HTERT RPE-1 (cell line): Measurements from ENCODE around the gene SIM1.

Experiments used
- in situ Hi-C: fragments of 300-500 bp; cut with MboI; formaldehyde crosslinking; loops from 4 replicates; pipeline ENCODE4 v1.14.3; 2020; ENCODE audit warnings: low sequenced_read_pairs

SIM1 gene

DNA sequence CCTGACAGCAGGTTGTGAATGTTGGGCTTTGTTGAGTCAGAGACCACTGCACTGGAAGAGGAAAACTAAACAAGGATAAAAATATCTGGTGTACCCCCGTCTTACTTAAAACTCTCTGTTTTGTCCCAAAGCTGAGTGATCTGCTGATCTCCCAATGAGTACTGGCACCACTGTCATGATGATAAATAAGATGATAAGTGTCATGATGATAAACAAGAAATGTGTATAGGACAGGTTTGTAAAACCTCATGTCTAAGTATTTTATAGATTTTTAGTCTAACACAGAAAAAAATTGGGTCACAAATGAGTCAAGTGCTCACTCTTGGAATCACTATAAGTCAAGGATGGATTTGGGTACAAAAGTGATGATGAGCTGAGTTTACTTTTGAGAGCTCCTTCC lies 8.5 kb upstream of the SIM1 start:
- in situ Hi-C loops: no loop called here

DNA sequence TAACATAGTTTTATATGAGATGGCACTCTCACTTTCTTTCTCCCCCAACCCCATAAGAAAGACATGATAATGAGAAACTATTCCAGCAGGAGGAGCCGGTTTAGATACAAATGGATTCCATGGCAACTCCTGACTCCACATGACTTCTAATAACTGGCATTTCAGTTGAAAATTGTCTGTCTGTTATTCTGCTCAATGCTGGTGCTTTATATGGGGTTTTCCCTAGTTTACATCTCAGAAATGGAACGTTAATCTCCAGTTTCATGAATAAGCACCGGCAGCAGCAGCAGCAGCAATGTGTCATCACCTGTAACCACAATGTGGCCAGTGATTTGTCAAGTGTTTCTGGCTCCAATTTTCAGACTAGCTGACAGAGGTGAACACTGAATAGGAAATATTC lies 8.0 kb upstream of the SIM1 start:
- in situ Hi-C loops: no loop called here

- in situ Hi-C loops: no loop called here
These were observed 5.8 kb upstream of the SIM1 start for GRCh38 chr6:100470422-100471120.

DNA sequence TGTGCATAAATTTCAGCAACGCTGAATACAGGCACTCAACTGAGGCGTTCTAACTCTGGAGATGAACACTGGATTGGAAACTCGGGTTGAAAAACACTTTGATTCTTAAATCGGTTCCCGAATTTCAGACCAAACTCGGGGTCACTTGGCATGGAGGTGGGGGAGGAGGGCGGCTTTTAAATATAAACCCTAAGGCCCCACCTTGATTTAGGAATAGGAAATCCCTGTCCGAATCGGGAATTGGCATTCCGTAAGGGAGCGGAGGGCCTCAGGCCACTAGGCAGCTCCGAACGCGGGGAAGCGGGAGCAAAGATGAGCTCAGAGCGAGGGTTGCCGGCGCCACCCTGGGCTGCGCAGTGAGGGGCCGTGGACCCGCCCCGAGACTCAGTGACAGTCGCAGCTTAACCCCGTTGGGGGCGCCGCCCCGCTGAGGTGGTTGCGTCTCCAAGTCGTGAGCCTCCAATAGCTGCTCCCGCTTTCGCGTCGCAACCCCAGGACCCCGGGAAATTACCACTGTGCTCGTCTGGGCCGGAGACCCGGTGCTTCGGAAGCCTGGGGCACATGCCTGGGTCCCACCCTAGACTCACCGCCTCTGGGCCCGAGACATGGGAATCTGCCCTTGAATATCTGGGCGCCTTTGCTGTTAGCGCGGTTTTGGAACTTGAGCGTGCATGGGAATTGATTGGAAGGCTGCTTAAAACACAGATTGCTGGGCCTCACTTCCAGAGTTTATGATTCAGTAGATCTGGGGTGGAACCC lies 4.6 kb upstream of the SIM1 start:
- in situ Hi-C loops: no loop called here

- in situ Hi-C loops: no loop called here
These were observed 3.4 kb upstream of the SIM1 start for GRCh38 chr6:100468016-100468622.

- in situ Hi-C loops: no loop called here
These were observed 2.7 kb upstream of the SIM1 start for GRCh38 chr6:100467129-100468015.

DNA sequence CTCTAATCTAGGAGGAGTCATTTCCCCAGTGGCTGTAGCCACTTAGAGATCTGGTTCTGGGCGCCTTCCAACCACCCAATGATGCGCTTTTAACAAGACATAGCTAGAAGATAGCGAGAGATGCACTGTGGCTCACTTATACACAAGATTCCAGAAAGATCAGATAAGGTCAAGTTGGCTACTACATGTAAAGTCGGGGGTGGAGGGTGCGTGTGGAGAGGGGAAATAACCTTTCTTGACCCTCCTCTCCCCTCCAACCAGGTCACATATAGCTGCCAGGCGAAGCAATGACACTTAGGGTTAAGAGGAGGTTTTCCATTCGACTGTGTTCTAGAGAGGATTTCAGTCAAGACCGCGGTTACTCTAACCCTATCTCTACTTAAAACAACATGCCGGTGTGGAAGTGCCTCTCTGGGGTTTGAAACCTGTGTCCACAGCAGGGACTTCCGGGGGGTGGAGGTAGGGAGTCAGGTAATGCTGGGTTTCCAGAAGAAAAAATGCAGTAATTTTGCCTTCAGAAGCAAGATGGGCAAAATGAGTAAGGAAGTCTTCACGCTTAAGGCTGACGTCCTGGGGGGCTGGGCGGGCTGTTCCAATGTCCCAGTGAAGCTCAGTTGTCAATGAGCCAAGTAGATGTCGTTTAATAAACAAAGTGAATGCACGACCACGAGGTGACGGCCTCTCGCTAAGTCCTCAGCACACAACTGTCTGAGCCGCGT lies 1.8 kb upstream of the SIM1 start:
- in situ Hi-C loops: no loop called here

DNA sequence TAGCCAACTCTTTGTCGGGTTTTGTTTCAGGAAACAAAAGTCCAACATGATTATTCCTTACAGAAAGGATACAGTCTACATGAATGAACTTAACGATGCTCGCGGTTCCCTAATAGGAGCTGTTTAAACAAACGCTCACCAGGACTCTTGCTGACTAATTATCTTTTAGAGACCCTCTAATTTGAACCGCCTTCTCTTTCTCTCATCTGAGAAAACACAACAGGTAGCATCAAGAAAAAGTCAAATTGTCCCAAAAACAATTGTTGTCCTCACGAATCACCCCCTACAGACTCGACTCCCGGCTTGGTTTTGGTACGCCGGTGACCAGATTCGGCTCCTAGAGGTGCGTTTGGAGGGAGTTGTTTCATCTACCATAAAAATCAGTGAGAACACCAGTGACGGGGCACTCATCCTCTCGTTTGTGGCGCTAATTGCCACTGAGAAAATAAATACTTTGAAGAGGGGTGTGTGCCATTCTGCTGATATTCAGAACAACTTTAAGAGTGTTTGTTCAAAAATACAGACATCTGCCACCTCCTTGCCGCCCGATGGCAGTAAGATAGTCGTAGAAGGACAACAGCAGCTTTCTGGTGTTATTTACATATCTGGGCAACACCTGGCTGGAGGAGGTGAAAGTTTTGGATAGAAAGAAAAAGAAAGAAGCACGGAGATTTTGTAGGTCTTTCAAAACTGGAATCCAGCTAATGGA lies 1.1 kb upstream of the SIM1 start:
- in situ Hi-C loops: no loop called here

GRCh38 chr6:100464162-100464851 lies 414 bp downstream of the SIM1 start:
- in situ Hi-C loops: no loop called here

DNA sequence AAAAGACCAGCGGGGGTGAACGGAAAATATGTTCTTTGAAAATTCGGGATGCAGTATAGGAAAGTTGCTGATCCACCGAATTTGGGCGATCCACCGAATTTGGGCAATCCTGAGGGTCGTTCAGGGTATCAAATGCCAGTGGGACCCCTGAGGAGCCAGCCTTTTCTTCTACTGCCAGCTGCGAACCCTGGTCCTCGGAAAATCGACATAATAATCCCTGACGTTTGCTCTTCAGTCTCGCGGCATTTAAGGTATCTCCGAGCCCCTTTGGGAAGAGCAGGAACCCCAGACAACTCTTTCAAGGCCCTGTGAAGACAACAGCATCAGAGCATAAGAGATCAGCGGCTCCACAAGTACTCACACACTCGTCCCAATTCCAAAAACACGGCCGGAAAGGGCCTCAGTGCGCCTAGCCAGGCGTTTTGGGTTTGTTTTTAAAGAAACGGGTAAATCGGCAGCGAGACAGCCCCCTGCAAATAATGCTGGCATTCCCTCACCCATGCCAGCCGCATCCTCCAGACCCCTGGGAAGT lies 1.0 kb downstream of the SIM1 start:
- in situ Hi-C loops: no loop called here

GRCh38 chr6:100462706-100463629 lies 1.8 kb downstream of the SIM1 start:
- in situ Hi-C loops: no loop called here

GRCh38 chr6:100461917-100462705 lies 2.6 kb downstream of the SIM1 start:
- in situ Hi-C loops: no loop called here

DNA sequence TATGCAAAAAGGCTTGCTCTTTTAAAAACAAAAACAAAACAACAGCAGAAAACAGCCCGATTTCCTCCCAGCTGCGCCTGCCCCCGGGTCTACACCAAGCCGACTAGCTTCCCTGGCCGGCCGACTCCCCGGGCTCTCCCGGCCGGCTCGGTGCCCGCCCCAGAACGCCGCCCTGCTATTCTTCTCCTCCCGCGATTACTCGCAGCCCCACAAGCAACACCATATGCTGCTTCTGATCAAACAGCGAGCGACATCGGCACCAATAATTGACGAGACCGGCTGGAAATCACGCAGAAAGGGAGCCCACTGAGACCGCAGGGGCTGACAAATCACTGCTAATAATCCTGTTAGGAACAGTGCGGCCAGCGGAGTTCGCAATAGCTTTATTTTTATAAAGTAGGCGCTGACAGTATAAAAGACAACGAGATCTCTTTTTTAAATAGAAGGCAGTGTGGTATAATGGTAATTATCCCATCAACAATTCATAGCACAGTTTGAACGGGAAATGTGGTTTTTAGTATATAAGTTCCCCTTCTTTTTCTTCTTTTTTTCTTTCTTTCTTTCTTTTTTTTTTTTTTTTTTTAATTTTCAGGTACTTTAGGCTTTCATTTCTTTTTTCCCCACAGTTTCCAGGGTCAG lies 3.3 kb downstream of the SIM1 start:
- in situ Hi-C loops: no loop called here

DNA sequence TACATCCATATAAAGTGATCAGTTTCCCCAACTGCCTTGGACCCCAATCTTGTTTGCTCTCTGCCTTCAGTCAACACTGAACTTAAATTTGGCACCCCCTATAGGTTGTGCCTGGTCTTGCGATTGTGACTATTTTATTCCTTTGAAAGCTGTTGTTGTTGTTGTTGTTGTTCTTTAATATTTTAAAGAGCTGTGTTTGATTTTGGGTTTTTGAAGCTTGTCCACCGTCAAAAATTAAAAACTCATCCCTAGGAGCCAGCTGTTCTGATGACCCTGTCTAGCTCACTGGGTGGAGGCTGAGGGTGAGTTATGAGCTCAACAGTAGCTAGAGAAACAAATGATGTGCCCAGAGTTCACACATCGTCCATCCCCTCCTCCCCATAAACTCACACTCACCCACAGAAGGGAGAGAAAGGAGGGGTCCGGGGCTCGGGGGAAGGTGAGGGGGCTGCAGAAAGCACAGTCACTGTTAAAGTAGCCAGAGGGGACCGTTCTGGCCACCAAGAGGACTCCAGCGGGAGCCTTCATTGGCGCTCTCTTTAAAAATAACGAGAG lies 4.0 kb downstream of the SIM1 start:
- in situ Hi-C loops: no loop called here

DNA sequence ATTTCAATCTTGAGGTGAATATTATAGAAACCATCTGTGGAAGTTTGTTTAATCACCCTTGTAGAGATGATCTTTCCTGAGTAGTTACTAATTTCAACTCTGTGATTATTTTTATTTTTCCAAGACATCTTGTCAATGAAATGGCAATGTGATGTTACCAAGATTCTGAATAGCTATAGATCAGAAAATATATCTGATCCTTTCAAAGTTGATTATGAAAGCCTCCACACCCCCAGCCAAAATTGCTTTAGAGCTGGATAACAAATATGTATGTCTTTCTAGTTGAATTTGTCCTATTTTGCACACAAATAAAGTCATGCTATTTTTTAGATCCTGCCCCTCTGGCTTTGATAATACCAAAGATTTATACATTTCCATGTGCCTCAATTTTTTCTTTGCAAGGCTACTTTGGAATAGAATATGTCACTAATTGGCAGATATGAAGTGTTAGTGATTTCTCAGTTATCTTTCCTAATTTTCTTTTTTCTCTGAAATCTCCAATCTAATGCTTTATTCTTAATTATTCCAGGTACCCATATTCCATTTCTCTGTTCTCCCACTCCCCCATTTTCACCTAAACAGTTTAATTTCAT lies 5.0 kb downstream of the SIM1 start:
- in situ Hi-C loops: no loop called here
